Neuronal stem cell (in vitro differentiated cells): Measurements from ENCODE around the gene RHOBTB3.

ENCODE experiments used
- DNase-seq: peaks from one replicate; pipeline ENCODE4 v3.0.0-alpha.2; 2013; ENCODE audit warnings: low spot score
- H2AFZ ChIP-seq: one replicate; pipeline ENCODE4 v1.6.1; 2013; ENCODE audit warnings: mild to moderate bottlenecking, low read length, inconsistent platforms
- H2AK5ac ChIP-seq: 2 replicates; pipeline ENCODE4 v1.6.1; 2013; ENCODE audit warnings: low read depth, mild to moderate bottlenecking, inconsistent platforms, low read length, moderate library complexity, mixed read lengths
- H2BK120ac ChIP-seq: 2 replicates; pipeline ENCODE4 v1.6.1; 2013; ENCODE audit warnings: low read depth, mild to moderate bottlenecking, inconsistent platforms, low read length, moderate library complexity, mixed read lengths
- H2BK12ac ChIP-seq: one replicate; pipeline ENCODE4 v1.6.1; 2013; ENCODE audit warnings: low read length, inconsistent platforms
- H2BK15ac ChIP-seq: 2 replicates; pipeline ENCODE4 v1.6.1; 2013; ENCODE audit warnings: mild to moderate bottlenecking, low read length, inconsistent platforms, mixed read lengths
- H2BK5ac ChIP-seq: one replicate; pipeline ENCODE4 v1.6.1; 2013; ENCODE audit warnings: inconsistent platforms, mild to moderate bottlenecking, low read length, moderate library complexity
- H3K14ac ChIP-seq: one replicate; pipeline ENCODE4 v1.6.1; 2013; ENCODE audit warnings: low read length, inconsistent platforms
- H3K18ac ChIP-seq: 2 replicates; pipeline ENCODE4 v1.6.1; 2013; ENCODE audit warnings: low read length, inconsistent platforms
- H3K23ac ChIP-seq: 2 replicates; pipeline ENCODE4 v1.6.1; 2013; ENCODE audit warnings: low read depth, mild to moderate bottlenecking, mixed read lengths, low read length, inconsistent platforms; ENCODE audit not compliant: poor library complexity
- H3K27ac ChIP-seq: replicated peaks from 3 replicates; pipeline ENCODE4 v1.5.1; 2013; ENCODE audit warnings: low read length, inconsistent platforms
- H3K27me3 ChIP-seq, 3 experiments: 2 replicates each; pipeline ENCODE4 v1.6.1; 2013; ENCODE audit warnings: low read length in 3 of 3, mild to moderate bottlenecking in 2 of 3, inconsistent platforms in 1 of 3, low read depth in 1 of 3, mixed read lengths in 1 of 3, moderate library complexity in 1 of 3; ENCODE audit not compliant: control insufficient read depth in 3 of 3, insufficient read depth in 3 of 3
- H3K36me3 ChIP-seq, 2 donors: replicated peaks in 1 of 2; 2 replicates each; pipeline ENCODE4 v1.6.1; 2013; ENCODE audit warnings: low read length in 2 of 2; ENCODE audit not compliant: control insufficient read depth in 2 of 2, insufficient read depth in 2 of 2
- H3K4ac ChIP-seq: 2 replicates; pipeline ENCODE4 v1.6.1; 2013; ENCODE audit warnings: inconsistent platforms, mild to moderate bottlenecking, low read length, moderate library complexity
- H3K4me1 ChIP-seq, 2 donors: 1 replicate in 1 of 2; 2 replicates in 1 of 2; pipeline ENCODE4 v1.6.1; 2013; ENCODE audit warnings: low read length in 2 of 2, low read depth in 1 of 2; ENCODE audit not compliant: control insufficient read depth in 2 of 2, insufficient read depth in 1 of 2
- H3K4me2 ChIP-seq: one replicate; pipeline ENCODE4 v1.6.1; 2013; ENCODE audit warnings: mild to moderate bottlenecking, low read length, inconsistent platforms; ENCODE audit not compliant: insufficient read depth, poor library complexity, severe bottlenecking
- H3K4me3 ChIP-seq, 2 donors: 2 replicates each; pipeline ENCODE4 v1.5.1; 2013; ENCODE audit warnings: low read length in 2 of 2, mild to moderate bottlenecking in 2 of 2, inconsistent platforms in 1 of 2, moderate library complexity in 1 of 2
- H3K79me1 ChIP-seq: one replicate; pipeline ENCODE4 v1.6.1; 2013; ENCODE audit warnings: low read depth, mild to moderate bottlenecking, inconsistent platforms, low read length, moderate library complexity
- H3K9ac ChIP-seq: one replicate; pipeline ENCODE4 v1.6.1; 2013; ENCODE audit warnings: mild to moderate bottlenecking, low read depth, low read length, inconsistent platforms; ENCODE audit not compliant: poor library complexity
- H3K9me3 ChIP-seq, 2 donors: replicated peaks in 1 of 2; 2 replicates each; pipeline versions ENCODE3 to v1.6.1; 2013; ENCODE audit warnings: low read length in 2 of 2, mild to moderate bottlenecking in 2 of 2, inconsistent platforms in 1 of 2, low read depth in 1 of 2, mixed read lengths in 1 of 2, moderate library complexity in 1 of 2; ENCODE audit not compliant: control insufficient read depth in 2 of 2, insufficient read depth in 1 of 2
- H4K8ac ChIP-seq: one replicate; pipeline ENCODE4 v1.6.1; 2013; ENCODE audit warnings: low read depth, mild to moderate bottlenecking, inconsistent platforms, low read length, moderate library complexity
- H4K91ac ChIP-seq: one replicate; pipeline ENCODE4 v1.6.1; 2013; ENCODE audit warnings: low read length, low read depth, mild to moderate bottlenecking, inconsistent platforms; ENCODE audit not compliant: poor library complexity
- WGBS, 2 donors: extraction: QIAGEN DNeasy Blood & Tissue Kit; methylation state at CpG; one replicate each; pipeline ENCODE4 v1.1.7; 2013; ENCODE audit warnings: missing lambda C conversion rate in 2 of 2, mixed read lengths in 1 of 2; ENCODE audit not compliant: insufficient read length in 2 of 2, insufficient replicate concordance in 1 of 2; ENCODE audit errors: extremely low coverage in 2 of 2; 5-methylcytosine and 5-hydroxymethylcytosine counted together

The RHOBTB3 gene

GRCh38 chr5:95725071-95725820 is 5.9 kb upstream of the RHOBTB3 start:
- no peak overlapping the region for H3K4me3 ChIP-seq
- H3K79me1 ChIP-seq = no peaks in the 10 kb centered on the region
- H3K23ac ChIP-seq = no peak overlapping the region
- H3K18ac ChIP-seq = no peak overlapping the region
- no peak overlapping the region for H2BK15ac ChIP-seq
- H2BK120ac ChIP-seq = no peak overlapping the region
- peaks cover 0 to 7% (median 0%) of the 10 kb centered on the region in 3 experiments for H3K27me3 ChIP-seq
- H4K8ac ChIP-seq = no peak overlapping the region
- H2BK5ac ChIP-seq = no peak overlapping the region
- no peak overlapping the region for H2BK12ac ChIP-seq
- peaks cover 0 to 19% of the 10 kb centered on the region in 2 donors for H3K4me1 ChIP-seq
- no peak for DNase-seq
- no peak overlapping the region for H3K4ac ChIP-seq
- no peak overlapping the region for H3K9ac ChIP-seq
- no peak overlapping the region for H4K91ac ChIP-seq
- H3K4me2 ChIP-seq = no peak overlapping the region
- no peak overlapping the region for H2AFZ ChIP-seq
- WGBS, 2 donors = no CpG with 5 or more reads among the region's 5 CpGs
- no peak overlapping the region for H2AK5ac ChIP-seq
- no peaks in the 10 kb centered on the region for H3K36me3 ChIP-seq
- no peaks in the 10 kb centered on the region for H3K9me3 ChIP-seq
- H3K27ac ChIP-seq = no peak overlapping the region
- H3K14ac ChIP-seq = no peak overlapping the region

DNA sequence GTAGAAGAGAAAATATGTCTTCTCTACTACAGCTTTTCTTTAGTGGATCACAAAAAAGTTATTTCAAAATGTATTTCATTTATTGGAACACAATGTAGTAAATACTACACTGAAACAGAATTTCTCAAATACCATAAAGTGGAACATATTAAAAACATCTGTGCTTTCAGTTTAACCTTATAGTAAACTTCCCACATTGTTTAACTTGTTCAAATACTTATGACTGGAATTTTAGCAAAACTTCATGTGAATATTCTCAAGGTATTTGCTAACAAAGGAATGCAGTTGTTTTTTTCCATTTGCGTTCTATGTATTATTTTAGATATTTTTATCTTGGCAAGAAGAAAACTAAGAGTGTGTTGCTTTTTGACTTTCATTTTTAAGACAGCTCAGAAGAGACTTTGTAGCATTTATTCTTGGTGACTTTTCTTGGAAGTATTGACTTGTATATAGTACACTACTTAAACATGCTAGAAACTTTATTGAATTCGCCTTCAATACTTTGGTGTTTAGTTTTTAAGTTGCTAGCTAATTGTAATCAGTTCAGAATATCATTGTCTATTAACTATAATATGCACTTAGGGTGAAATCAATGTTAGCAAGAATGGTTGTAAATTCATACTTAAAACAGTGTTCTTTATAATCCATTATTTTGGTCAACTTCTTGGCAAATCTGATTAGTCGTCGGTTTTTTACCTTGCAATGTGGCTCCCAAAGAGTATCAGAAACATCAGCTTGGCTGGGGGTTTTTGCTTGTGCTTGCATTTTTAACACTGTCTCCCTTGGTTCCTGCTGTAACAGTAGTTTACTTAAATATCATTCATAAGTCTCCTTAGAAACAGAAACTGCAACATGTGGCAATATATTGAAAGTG is 5.0 kb upstream of the RHOBTB3 start:
- Histone ChIP-seq H3K79me1 (no peaks in the 10 kb centered on the region), H3K23ac (no peak overlapping the region), H3K27ac (no peak overlapping the region), H3K4me3 (no peak overlapping the region), H2AFZ (no peak overlapping the region), H3K14ac (no peak overlapping the region), H3K18ac (no peak overlapping the region), H2AK5ac (no peak overlapping the region), H3K9ac (no peak overlapping the region), H3K4ac (no peak overlapping the region), H3K4me1 (peaks cover 0 to 19% of the 10 kb centered on the region in 2 donors), H2BK12ac (no peak overlapping the region), H3K36me3 (no peaks in the 10 kb centered on the region), H2BK120ac (no peak overlapping the region), H3K27me3 (peaks cover 0 to 13% (median 0%) of the 10 kb centered on the region in 3 experiments), H3K9me3 (no peaks in the 10 kb centered on the region), H2BK5ac (no peak overlapping the region), H4K91ac (no peak overlapping the region), H3K4me2 (no peak overlapping the region), H4K8ac (no peak overlapping the region), H2BK15ac (no peak overlapping the region)
- no peak for DNase-seq
- WGBS, 2 donors = no CpG with 5 or more reads among the region's 4 CpGs

- H2AFZ ChIP-seq = no peak overlapping the region
- no peak overlapping the region for H2BK15ac ChIP-seq
- H3K9ac ChIP-seq = no peak overlapping the region
- no peak for DNase-seq
- no peak overlapping the region for H3K4me3 ChIP-seq
- no peak overlapping the region for H3K14ac ChIP-seq
- no peak overlapping the region for H3K27ac ChIP-seq
- peaks cover 0 to 20% (median 5%) of the 10 kb centered on the region in 3 experiments for H3K27me3 ChIP-seq
- no peaks in the 10 kb centered on the region for H3K79me1 ChIP-seq
- H4K8ac ChIP-seq = no peak overlapping the region
- no peak overlapping the region for H4K91ac ChIP-seq
- H3K4me1 ChIP-seq = peaks cover 4 to 19% of the 10 kb centered on the region in 2 donors
- no peak overlapping the region for H3K18ac ChIP-seq
- no peak overlapping the region for H3K23ac ChIP-seq
- H3K36me3 ChIP-seq = no peaks in the 10 kb centered on the region
- H2BK5ac ChIP-seq = no peak overlapping the region
- no peak overlapping the region for H2BK12ac ChIP-seq
- no peaks in the 10 kb centered on the region for H3K9me3 ChIP-seq
- no peak overlapping the region for H2AK5ac ChIP-seq
- no peak overlapping the region for H3K4me2 ChIP-seq
- WGBS, 2 donors = no CpG with 5 or more reads among the region's 5 CpGs
- no peak overlapping the region for H2BK120ac ChIP-seq
- no peak overlapping the region for H3K4ac ChIP-seq
Measured at GRCh38 chr5:95726811-95727763, 4.0 kb upstream of the RHOBTB3 start.
